ENCODE data around the gene PJA2. TPM values are rescaled to one million over a fixed set of nuclear protein-coding genes. Genes with fewer than 3 reads are reported as not detected.

The PJA2 gene
- total RNA-seq, 4 donors from 2014 or later, result 37.6 to 64.9 (median 58.7) TPM

GRCh38 chr5:109325456-109325855, 84.3 kb downstream of the PJA2 start:
- H3K27ac ChIP-seq, result no peak overlapping the region
- H3K4me3 ChIP-seq, result no peak overlapping the region
- in situ Hi-C loops (cut with MboI; ENCODE audit: low sequenced_read_pairs in 4 of 4) (no loop called here), intact Hi-C loops (cut with DNase I; ENCODE audit: low total_unique reads) (no loop called here)
- DNase-seq (no peak), ATAC-seq (no peak)
- no peaks in the 10 kb centered on the region for H3K9me3 ChIP-seq
- no peaks in the 10 kb centered on the region for H3K27me3 ChIP-seq
- peaks cover 0 to 7% of the 10 kb centered on the region in 2 donors for H3K4me1 ChIP-seq
- TF ChIP-seq CTCF (IDR thresholded peaks at IDR 0.05 in 4 of 5, conservative IDR thresholded peaks at IDR 0.05 in 1 of 5), result no peak
- no peak for TF ChIP-seq POLR2A (IDR thresholded peaks at IDR 0.05)
- no peaks in the 10 kb centered on the region for H3K36me3 ChIP-seq

- intact Hi-C loops (cut with DNase I; ENCODE audit: low total_unique reads), result no loop called here
- peaks cover 0 to 4% of the 10 kb centered on the region in 2 donors for H3K4me1 ChIP-seq
- no peak for ATAC-seq
Measured at GRCh38 chr5:109324931-109325330, 84.8 kb downstream of the PJA2 start.

GRCh38 chr5:109324351-109324750, 85.4 kb downstream of the PJA2 start:
- H3K27ac ChIP-seq, result no peak overlapping the region
- no peaks in the 10 kb centered on the region for H3K36me3 ChIP-seq
- H3K4me3 ChIP-seq, result no peak overlapping the region
- intact Hi-C loops (cut with DNase I; ENCODE audit: low total_unique reads) (no loop called here), in situ Hi-C loops (cut with MboI; ENCODE audit: low sequenced_read_pairs in 4 of 4) (no loop called here)
- no peak for TF ChIP-seq POLR2A (IDR thresholded peaks at IDR 0.05)
- no peak for TF ChIP-seq CTCF (IDR thresholded peaks at IDR 0.05 in 4 of 5, conservative IDR thresholded peaks at IDR 0.05 in 1 of 5)
- ATAC-seq, result no peak
- no peak for DNase-seq
- H3K4me1 ChIP-seq, result peaks cover 0 to 4% of the 10 kb centered on the region in 2 donors
- H3K9me3 ChIP-seq, result no peaks in the 10 kb centered on the region
- no peaks in the 10 kb centered on the region for H3K27me3 ChIP-seq

More at GRCh38 chr5:109324931-109325330, 84.8 kb downstream of the PJA2 start:
- H3K36me3 ChIP-seq, result no peaks in the 10 kb centered on the region
- no peak overlapping the region for H3K27ac ChIP-seq
- no peak overlapping the region for H3K4me3 ChIP-seq
- no peak for DNase-seq
- in situ Hi-C loops (cut with MboI; ENCODE audit: low sequenced_read_pairs in 4 of 4), result no loop called here
- no peaks in the 10 kb centered on the region for H3K27me3 ChIP-seq
- no peaks in the 10 kb centered on the region for H3K9me3 ChIP-seq
- TF ChIP-seq POLR2A (IDR thresholded peaks at IDR 0.05) (no peak), CTCF (IDR thresholded peaks at IDR 0.05 in 4 of 5, conservative IDR thresholded peaks at IDR 0.05 in 1 of 5) (no peak)

GRCh38 chr5:109322694-109323093, 87.1 kb downstream of the PJA2 start:
- Histone ChIP-seq H3K4me1 (peaks cover 0 to 4% of the 10 kb centered on the region in 2 donors), H3K36me3 (no peaks in the 10 kb centered on the region), H3K9me3 (no peaks in the 10 kb centered on the region), H3K27ac (no peak overlapping the region), H3K4me3 (no peak overlapping the region), H3K27me3 (no peaks in the 10 kb centered on the region)
- in situ Hi-C loops (cut with MboI; ENCODE audit: low sequenced_read_pairs in 4 of 4) (no loop called here), intact Hi-C loops (cut with DNase I; ENCODE audit: low total_unique reads) (no loop called here)
- ATAC-seq (no peak), DNase-seq (no peak)
- no peak for TF ChIP-seq CTCF (IDR thresholded peaks at IDR 0.05 in 4 of 5, conservative IDR thresholded peaks at IDR 0.05 in 1 of 5)
- TF ChIP-seq POLR2A (IDR thresholded peaks at IDR 0.05), result no peak

GRCh38 chr5:109319351-109319750, 90.4 kb downstream of the PJA2 start:
- in situ Hi-C loops (cut with MboI; ENCODE audit: low sequenced_read_pairs in 4 of 4) (no loop called here), intact Hi-C loops (cut with DNase I; ENCODE audit: low total_unique reads) (loop anchor here (5.0 kb wide), 1 partner anchor 93 kb away; no protein-coding TSS in a partner anchor)
- ATAC-seq (no peak), DNase-seq (no peak)
- no peak for TF ChIP-seq CTCF (IDR thresholded peaks at IDR 0.05 in 4 of 5, conservative IDR thresholded peaks at IDR 0.05 in 1 of 5)
- TF ChIP-seq POLR2A (IDR thresholded peaks at IDR 0.05), result no peak
- H3K36me3 ChIP-seq, result no peaks in the 10 kb centered on the region
- H3K27ac ChIP-seq, result no peak overlapping the region
- no peaks in the 10 kb centered on the region for H3K9me3 ChIP-seq
- H3K4me1 ChIP-seq, result peaks cover 7 to 17% of the 10 kb centered on the region in 2 donors
- no peak overlapping the region for H3K4me3 ChIP-seq
- H3K27me3 ChIP-seq, result no peaks in the 10 kb centered on the region
